NT2/D1 (cell line): ENCODE measurements around the gene ACVRL1.

Experiments used
- YY1 ChIP-seq: IDR thresholded peaks from 2 replicates; pipeline ENCODE4 v1.6.1; 2011; ENCODE audit not compliant: insufficient read length, insufficient read depth
- ZNF274 ChIP-seq: IDR thresholded peaks from 2 replicates; pipeline ENCODE4 v1.6.1; 2011; ENCODE audit warnings: mild to moderate bottlenecking, low read depth, low read length

DNA sequence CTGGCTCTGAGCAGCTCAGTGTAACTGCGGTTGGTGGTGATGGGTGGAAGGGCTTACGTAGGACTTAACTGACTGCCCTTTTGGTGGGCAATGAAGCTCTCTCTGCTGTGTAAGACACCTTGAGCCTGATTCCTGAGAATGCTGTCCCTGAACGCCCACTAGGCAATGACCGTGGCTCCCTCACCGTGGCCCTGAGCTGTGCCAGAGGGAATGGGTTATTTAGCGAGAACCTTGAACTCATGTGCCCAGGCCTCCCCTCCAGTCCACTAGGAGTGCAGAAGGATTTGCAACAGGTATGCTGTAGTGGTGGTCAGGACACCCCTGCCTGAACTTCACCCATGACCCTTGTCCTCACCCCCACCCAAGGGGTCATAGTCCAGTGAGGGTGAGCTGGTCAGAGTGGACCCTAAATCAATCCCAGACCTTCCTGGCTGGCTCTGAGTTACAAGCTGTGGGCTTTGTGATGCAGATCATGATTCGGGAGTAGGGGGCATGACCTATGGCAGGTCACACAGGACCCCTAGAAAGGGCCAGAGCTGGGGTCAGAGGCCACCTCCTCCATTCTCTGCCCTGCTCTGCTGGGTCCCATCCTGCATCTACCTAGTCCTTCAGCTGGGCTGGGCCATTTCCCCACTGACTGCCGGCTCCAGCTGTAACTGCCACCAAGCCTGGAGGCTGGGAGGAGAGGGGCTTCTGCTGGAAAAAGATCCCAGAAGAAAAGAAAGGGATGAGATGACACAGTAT lies 33.9 kb upstream of the ACVRL1 start:
- TF ChIP-seq ZNF274, result no peak
- no peak for TF ChIP-seq YY1
